ENCODE measurements around the gene PTPRO.

PTPRO gene

GRCh38 chr12:15534874-15535273, 212.6 kb downstream of the PTPRO start:
- Histone ChIP-seq H2AK5ac (ENCODE audit: low read length) (no peak overlapping the region), H3K23ac (ENCODE audit: low read length) (no peak overlapping the region), H3K4me2 (ENCODE audit: low read length) (no peak overlapping the region), H4K5ac (ENCODE audit: low read length) (no peak overlapping the region), H3K27ac (ENCODE audit: low read depth, low read length) (no peak overlapping the region), H3K9ac (ENCODE audit: low read length) (no peak overlapping the region), H3K79me2 (ENCODE audit: control insufficient read depth, insufficient read depth, low read length) (no peaks in the 10 kb centered on the region), H3K18ac (ENCODE audit: low read length) (no peak overlapping the region), H2BK5ac (ENCODE audit: low read length) (no peak overlapping the region), H3K4me3 (ENCODE audit: low read length) (no peak overlapping the region), H3K27me3 (ENCODE audit: insufficient read depth, low read length, poor library complexity) (no peaks in the 10 kb centered on the region), H4K8ac (ENCODE audit: low read depth, low read length) (no peak overlapping the region), H3K4ac (ENCODE audit: low read depth, low read length) (no peak overlapping the region), H2BK120ac (ENCODE audit: low read depth, low read length) (no peak overlapping the region), H3K36me3 (ENCODE audit: control insufficient read depth, insufficient read depth, low read length) (no peaks in the 10 kb centered on the region), H3K4me1 (ENCODE audit: control insufficient read depth, low read depth, low read length) (no peaks in the 10 kb centered on the region), H3K79me1 (ENCODE audit: low read length) (no peaks in the 10 kb centered on the region), H3K56ac (ENCODE audit: low read length) (no peak overlapping the region), H2BK15ac (replicated peaks; ENCODE audit: low read depth) (no peak overlapping the region)
- no CpG with 5 or more reads among the region's 5 CpGs for WGBS (ENCODE audit: extremely low coverage, insufficient coverage, low lambda C conversion rate)
- no peak for DNase-seq

- H4K8ac ChIP-seq (ENCODE audit: low read depth, low read length): no peak overlapping the region
- no peak overlapping the region for H2AK5ac ChIP-seq (ENCODE audit: low read length)
- H3K36me3 ChIP-seq (ENCODE audit: control insufficient read depth, insufficient read depth, low read length): no peaks in the 10 kb centered on the region
- no peak overlapping the region for H2BK15ac ChIP-seq (replicated peaks; ENCODE audit: low read depth)
- H3K4me3 ChIP-seq (ENCODE audit: low read length): no peak overlapping the region
- H3K18ac ChIP-seq (ENCODE audit: low read length): no peak overlapping the region
- H3K4me1 ChIP-seq (ENCODE audit: control insufficient read depth, low read depth, low read length): no peaks in the 10 kb centered on the region
- no peak overlapping the region for H2BK5ac ChIP-seq (ENCODE audit: low read length)
- H3K23ac ChIP-seq (ENCODE audit: low read length): no peak overlapping the region
- H3K79me2 ChIP-seq (ENCODE audit: control insufficient read depth, insufficient read depth, low read length): no peaks in the 10 kb centered on the region
- whole genome bisulfite sequencing (ENCODE audit: extremely low coverage, insufficient coverage, low lambda C conversion rate): no CpG with 5 or more reads among the region's 6 CpGs
- no peak overlapping the region for H3K4me2 ChIP-seq (ENCODE audit: low read length)
- H3K27ac ChIP-seq (ENCODE audit: low read depth, low read length): no peak overlapping the region
- H4K5ac ChIP-seq (ENCODE audit: low read length): no peak overlapping the region
- DNase-seq: no peak
- H3K4ac ChIP-seq (ENCODE audit: low read depth, low read length): no peak overlapping the region
- no peak overlapping the region for H3K56ac ChIP-seq (ENCODE audit: low read length)
- no peak overlapping the region for H2BK120ac ChIP-seq (ENCODE audit: low read depth, low read length)
- no peak overlapping the region for H3K9ac ChIP-seq (ENCODE audit: low read length)
- H3K27me3 ChIP-seq (ENCODE audit: insufficient read depth, low read length, poor library complexity): no peaks in the 10 kb centered on the region
- H3K79me1 ChIP-seq (ENCODE audit: low read length): no peaks in the 10 kb centered on the region
These were observed 213.1 kb downstream of the PTPRO start for GRCh38 chr12:15535352-15535781.

GRCh38 chr12:15536446-15536845, 214.1 kb downstream of the PTPRO start:
- Histone ChIP-seq H4K5ac (ENCODE audit: low read length) (no peak overlapping the region), H3K4me1 (ENCODE audit: control insufficient read depth, low read depth, low read length) (no peaks in the 10 kb centered on the region), H2AK5ac (ENCODE audit: low read length) (no peak overlapping the region), H3K9ac (ENCODE audit: low read length) (no peak overlapping the region), H3K23ac (ENCODE audit: low read length) (no peak overlapping the region), H3K18ac (ENCODE audit: low read length) (no peak overlapping the region), H3K27me3 (ENCODE audit: insufficient read depth, low read length, poor library complexity) (no peaks in the 10 kb centered on the region), H2BK15ac (replicated peaks; ENCODE audit: low read depth) (no peak overlapping the region), H3K4me3 (ENCODE audit: low read length) (no peak overlapping the region), H3K4me2 (ENCODE audit: low read length) (no peak overlapping the region), H2BK120ac (ENCODE audit: low read depth, low read length) (no peak overlapping the region), H3K4ac (ENCODE audit: low read depth, low read length) (no peak overlapping the region), H3K27ac (ENCODE audit: low read depth, low read length) (no peak overlapping the region), H2BK5ac (ENCODE audit: low read length) (no peak overlapping the region), H3K79me1 (ENCODE audit: low read length) (no peaks in the 10 kb centered on the region), H3K79me2 (ENCODE audit: control insufficient read depth, insufficient read depth, low read length) (no peaks in the 10 kb centered on the region), H4K8ac (ENCODE audit: low read depth, low read length) (no peak overlapping the region), H3K56ac (ENCODE audit: low read length) (no peak overlapping the region), H3K36me3 (ENCODE audit: control insufficient read depth, insufficient read depth, low read length) (no peaks in the 10 kb centered on the region)
- no CpG with 5 or more reads among the region's 4 CpGs for WGBS (ENCODE audit: extremely low coverage, insufficient coverage, low lambda C conversion rate)
- no peak for DNase-seq

GRCh38 chr12:15538881-15539280, 216.6 kb downstream of the PTPRO start:
- no CpG with 5 or more reads among the region's 1 CpG for WGBS (ENCODE audit: extremely low coverage, insufficient coverage, low lambda C conversion rate)
- Histone ChIP-seq H3K27ac (ENCODE audit: low read depth, low read length) (no peak overlapping the region), H3K79me1 (ENCODE audit: low read length) (no peaks in the 10 kb centered on the region), H3K23ac (ENCODE audit: low read length) (no peak overlapping the region), H2AK5ac (ENCODE audit: low read length) (no peak overlapping the region), H2BK120ac (ENCODE audit: low read depth, low read length) (no peak overlapping the region), H3K18ac (ENCODE audit: low read length) (no peak overlapping the region), H3K4me3 (ENCODE audit: low read length) (no peak overlapping the region), H3K27me3 (ENCODE audit: insufficient read depth, low read length, poor library complexity) (no peaks in the 10 kb centered on the region), H3K79me2 (ENCODE audit: control insufficient read depth, insufficient read depth, low read length) (no peaks in the 10 kb centered on the region), H2BK15ac (replicated peaks; ENCODE audit: low read depth) (no peak overlapping the region), H3K4me1 (ENCODE audit: control insufficient read depth, low read depth, low read length) (no peaks in the 10 kb centered on the region), H3K36me3 (ENCODE audit: control insufficient read depth, insufficient read depth, low read length) (no peaks in the 10 kb centered on the region), H3K4me2 (ENCODE audit: low read length) (no peak overlapping the region), H3K9ac (ENCODE audit: low read length) (no peak overlapping the region), H4K5ac (ENCODE audit: low read length) (no peak overlapping the region), H4K8ac (ENCODE audit: low read depth, low read length) (no peak overlapping the region), H3K56ac (ENCODE audit: low read length) (no peak overlapping the region), H2BK5ac (ENCODE audit: low read length) (no peak overlapping the region), H3K4ac (ENCODE audit: low read depth, low read length) (no peak overlapping the region)
- DNase-seq: no peak

- Histone ChIP-seq H3K4me3 (ENCODE audit: low read length) (no peak overlapping the region), H3K9ac (ENCODE audit: low read length) (no peak overlapping the region), H2AK5ac (ENCODE audit: low read length) (no peak overlapping the region), H4K5ac (ENCODE audit: low read length) (no peak overlapping the region), H2BK120ac (ENCODE audit: low read depth, low read length) (no peak overlapping the region), H3K18ac (ENCODE audit: low read length) (no peak overlapping the region), H3K23ac (ENCODE audit: low read length) (no peak overlapping the region), H3K56ac (ENCODE audit: low read length) (no peak overlapping the region), H4K8ac (ENCODE audit: low read depth, low read length) (no peak overlapping the region), H2BK5ac (ENCODE audit: low read length) (no peak overlapping the region), H3K4me1 (ENCODE audit: control insufficient read depth, low read depth, low read length) (no peaks in the 10 kb centered on the region), H3K27me3 (ENCODE audit: insufficient read depth, low read length, poor library complexity) (no peaks in the 10 kb centered on the region), H3K4me2 (ENCODE audit: low read length) (no peak overlapping the region), H3K27ac (ENCODE audit: low read depth, low read length) (no peak overlapping the region), H3K4ac (ENCODE audit: low read depth, low read length) (no peak overlapping the region), H3K36me3 (ENCODE audit: control insufficient read depth, insufficient read depth, low read length) (no peaks in the 10 kb centered on the region), H3K79me1 (ENCODE audit: low read length) (no peaks in the 10 kb centered on the region), H2BK15ac (replicated peaks; ENCODE audit: low read depth) (no peak overlapping the region), H3K79me2 (ENCODE audit: control insufficient read depth, insufficient read depth, low read length) (no peaks in the 10 kb centered on the region)
- no CpG with 5 or more reads among the region's 2 CpGs for WGBS (ENCODE audit: extremely low coverage, insufficient coverage, low lambda C conversion rate)
- DNase-seq: no peak
These were observed 217.7 kb downstream of the PTPRO start for GRCh38 chr12:15540005-15540404.

- Histone ChIP-seq H3K36me3 (ENCODE audit: control insufficient read depth, insufficient read depth, low read length) (no peaks in the 10 kb centered on the region), H3K4ac (ENCODE audit: low read depth, low read length) (no peak overlapping the region), H3K4me3 (ENCODE audit: low read length) (no peak overlapping the region), H2AK5ac (ENCODE audit: low read length) (no peak overlapping the region), H3K27ac (ENCODE audit: low read depth, low read length) (no peak overlapping the region), H3K23ac (ENCODE audit: low read length) (no peak overlapping the region), H2BK15ac (replicated peaks; ENCODE audit: low read depth) (no peak overlapping the region), H3K18ac (ENCODE audit: low read length) (no peak overlapping the region), H3K79me2 (ENCODE audit: control insufficient read depth, insufficient read depth, low read length) (no peaks in the 10 kb centered on the region), H3K56ac (ENCODE audit: low read length) (no peak overlapping the region), H3K4me1 (ENCODE audit: control insufficient read depth, low read depth, low read length) (no peaks in the 10 kb centered on the region), H2BK5ac (ENCODE audit: low read length) (no peak overlapping the region), H3K27me3 (ENCODE audit: insufficient read depth, low read length, poor library complexity) (no peaks in the 10 kb centered on the region), H3K9ac (ENCODE audit: low read length) (no peak overlapping the region), H4K8ac (ENCODE audit: low read depth, low read length) (no peak overlapping the region), H3K79me1 (ENCODE audit: low read length) (no peaks in the 10 kb centered on the region), H2BK120ac (ENCODE audit: low read depth, low read length) (no peak overlapping the region), H3K4me2 (ENCODE audit: low read length) (no peak overlapping the region), H4K5ac (ENCODE audit: low read length) (no peak overlapping the region)
- no peak for DNase-seq
- no CpG with 5 or more reads among the region's 1 CpG for WGBS (ENCODE audit: extremely low coverage, insufficient coverage, low lambda C conversion rate)
These were observed 218.2 kb downstream of the PTPRO start for GRCh38 chr12:15540469-15540872.
